ENCODE results near the gene HAP1.
A peak's percentile ranks its signal among the peaks of the same experiment; 100 is the strongest.

DNA sequence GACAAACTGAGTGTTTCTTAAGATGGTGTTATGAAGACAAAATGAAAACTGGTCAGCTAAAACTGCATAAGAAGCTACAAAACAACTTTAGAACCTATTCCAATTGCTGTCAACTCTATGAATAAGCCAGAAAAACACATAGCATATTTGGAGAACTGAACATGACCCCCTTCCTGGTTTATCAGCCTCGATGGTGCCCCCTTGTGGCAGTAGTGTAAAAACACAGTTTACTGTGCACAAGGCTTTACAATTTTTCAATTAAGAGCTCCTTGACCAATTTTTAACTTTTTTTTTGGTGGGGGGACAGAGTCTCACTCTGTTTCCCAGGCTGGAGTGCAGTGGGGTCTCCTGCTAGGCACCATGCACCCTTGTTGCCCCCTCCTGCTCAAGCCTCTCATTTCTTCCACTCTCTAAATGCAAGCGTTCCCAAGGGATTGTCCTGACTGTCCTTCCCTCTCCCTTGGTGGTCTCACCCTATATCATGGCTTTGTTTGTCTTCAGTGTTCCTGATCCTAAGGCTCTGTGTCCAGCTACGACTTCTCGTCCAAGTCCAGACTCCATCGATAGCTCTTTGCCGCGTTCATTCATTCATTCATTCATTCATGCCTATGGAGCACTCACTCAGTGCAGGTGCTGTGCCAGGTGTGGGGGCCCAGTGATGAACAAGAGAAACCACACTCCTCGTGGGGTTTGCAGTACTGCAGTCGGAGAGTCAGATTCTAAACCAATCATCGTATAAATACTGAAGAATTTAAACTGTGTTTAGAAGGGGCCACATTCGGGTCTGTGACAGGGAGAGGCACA, 38.3 kb downstream of the HAP1 start:
- TF ChIP-seq, protein P1, sequence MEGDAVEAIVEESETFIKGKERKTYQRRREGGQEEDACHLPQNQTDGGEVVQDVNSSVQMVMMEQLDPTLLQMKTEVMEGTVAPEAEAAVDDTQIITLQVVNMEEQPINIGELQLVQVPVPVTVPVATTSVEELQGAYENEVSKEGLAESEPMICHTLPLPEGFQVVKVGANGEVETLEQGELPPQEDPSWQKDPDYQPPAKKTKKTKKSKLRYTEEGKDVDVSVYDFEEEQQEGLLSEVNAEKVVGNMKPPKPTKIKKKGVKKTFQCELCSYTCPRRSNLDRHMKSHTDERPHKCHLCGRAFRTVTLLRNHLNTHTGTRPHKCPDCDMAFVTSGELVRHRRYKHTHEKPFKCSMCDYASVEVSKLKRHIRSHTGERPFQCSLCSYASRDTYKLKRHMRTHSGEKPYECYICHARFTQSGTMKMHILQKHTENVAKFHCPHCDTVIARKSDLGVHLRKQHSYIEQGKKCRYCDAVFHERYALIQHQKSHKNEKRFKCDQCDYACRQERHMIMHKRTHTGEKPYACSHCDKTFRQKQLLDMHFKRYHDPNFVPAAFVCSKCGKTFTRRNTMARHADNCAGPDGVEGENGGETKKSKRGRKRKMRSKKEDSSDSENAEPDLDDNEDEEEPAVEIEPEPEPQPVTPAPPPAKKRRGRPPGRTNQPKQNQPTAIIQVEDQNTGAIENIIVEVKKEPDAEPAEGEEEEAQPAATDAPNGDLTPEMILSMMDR (IDR thresholded peaks at IDR 0.05): peak; percentile 75 to 89 (median 79)
- TF ChIP-seq EP300 (IDR thresholded peaks at IDR 0.05) (no peak), POLR2A (IDR thresholded peaks at IDR 0.05; ENCODE audit: low read depth) (no peak)
